RWPE2 (cell line): ENCODE data around the gene HLCS.
A peak's percentile ranks its signal among the peaks of the same experiment; 100 is the strongest.

Source experiments
- ATAC-seq: fragments of 200-7000 bp; cut with Tn5 transposase; 3 replicates; pipeline ENCODE4 v1.9.1; 2021; ENCODE audit warnings: low read depth
- DNase-seq: peaks from one replicate; pipeline ENCODE4 v3.0.0-alpha.2; 2020; ENCODE audit warnings: low spot score
- H3K27ac ChIP-seq: fragments of 450-650 bp; 2 replicates; pipeline ENCODE4 v1.5.1; 2017; ENCODE audit warnings: mild to moderate bottlenecking; ENCODE audit not compliant: poor library complexity, severe bottlenecking
- H3K27me3 ChIP-seq: fragments of 250-450 bp; sonication (Bioruptor Pico); 2 replicates; pipeline ENCODE4 v1.5.1; 2021; ENCODE audit warnings: mild to moderate bottlenecking, moderate library complexity; ENCODE audit not compliant: insufficient read depth, poor library complexity, severe bottlenecking
- H3K36me3 ChIP-seq: fragments of 250-450 bp; sonication (Bioruptor Pico); 2 replicates; pipeline ENCODE4 v1.5.1; 2020; ENCODE audit warnings: low read depth, mild to moderate bottlenecking, moderate library complexity
- H3K4me1 ChIP-seq: fragments of 250-450 bp; sonication (Bioruptor Pico); 2 replicates; pipeline ENCODE4 v1.5.1; 2021; ENCODE audit warnings: mild to moderate bottlenecking, moderate library complexity; ENCODE audit not compliant: insufficient read depth, poor library complexity, severe bottlenecking
- H3K4me3 ChIP-seq: fragments of 250-450 bp; sonication (Bioruptor Pico); 2 replicates; pipeline ENCODE4 v1.5.1; 2021; ENCODE audit warnings: mild to moderate bottlenecking, moderate library complexity; ENCODE audit not compliant: severe bottlenecking
- H3K9me3 ChIP-seq: fragments of 250-450 bp; sonication (Bioruptor Pico); 2 replicates; pipeline ENCODE4 v1.5.1; 2021; ENCODE audit warnings: mild to moderate bottlenecking, moderate library complexity; ENCODE audit not compliant: severe bottlenecking
- TF ChIP-seq, protein P1 (sequence below): fragments of 450-650 bp; IDR thresholded peaks from one replicate; pipeline ENCODE4 v1.5.1; 2017; ENCODE audit warnings: mild to moderate bottlenecking, moderate library complexity; ENCODE audit not compliant: poor library complexity, severe bottlenecking

Gene HLCS

GRCh38 chr21:36928960-36929359, 37.5 kb downstream of the HLCS start:
- H3K4me1 ChIP-seq: peaks cover 10% of the 10 kb centered on the region
- H3K27ac ChIP-seq: peak overlapping the region; percentile 49
- H3K4me3 ChIP-seq: no peak overlapping the region
- H3K36me3 ChIP-seq: peaks cover 14% of the 10 kb centered on the region
- H3K27me3 ChIP-seq: no peaks in the 10 kb centered on the region
- TF ChIP-seq, protein P1, sequence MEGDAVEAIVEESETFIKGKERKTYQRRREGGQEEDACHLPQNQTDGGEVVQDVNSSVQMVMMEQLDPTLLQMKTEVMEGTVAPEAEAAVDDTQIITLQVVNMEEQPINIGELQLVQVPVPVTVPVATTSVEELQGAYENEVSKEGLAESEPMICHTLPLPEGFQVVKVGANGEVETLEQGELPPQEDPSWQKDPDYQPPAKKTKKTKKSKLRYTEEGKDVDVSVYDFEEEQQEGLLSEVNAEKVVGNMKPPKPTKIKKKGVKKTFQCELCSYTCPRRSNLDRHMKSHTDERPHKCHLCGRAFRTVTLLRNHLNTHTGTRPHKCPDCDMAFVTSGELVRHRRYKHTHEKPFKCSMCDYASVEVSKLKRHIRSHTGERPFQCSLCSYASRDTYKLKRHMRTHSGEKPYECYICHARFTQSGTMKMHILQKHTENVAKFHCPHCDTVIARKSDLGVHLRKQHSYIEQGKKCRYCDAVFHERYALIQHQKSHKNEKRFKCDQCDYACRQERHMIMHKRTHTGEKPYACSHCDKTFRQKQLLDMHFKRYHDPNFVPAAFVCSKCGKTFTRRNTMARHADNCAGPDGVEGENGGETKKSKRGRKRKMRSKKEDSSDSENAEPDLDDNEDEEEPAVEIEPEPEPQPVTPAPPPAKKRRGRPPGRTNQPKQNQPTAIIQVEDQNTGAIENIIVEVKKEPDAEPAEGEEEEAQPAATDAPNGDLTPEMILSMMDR: no peak
- no peaks in the 10 kb centered on the region for H3K9me3 ChIP-seq
- DNase-seq (no peak), ATAC-seq (no peak; the same call in 2 of the 3 replicates)

DNA sequence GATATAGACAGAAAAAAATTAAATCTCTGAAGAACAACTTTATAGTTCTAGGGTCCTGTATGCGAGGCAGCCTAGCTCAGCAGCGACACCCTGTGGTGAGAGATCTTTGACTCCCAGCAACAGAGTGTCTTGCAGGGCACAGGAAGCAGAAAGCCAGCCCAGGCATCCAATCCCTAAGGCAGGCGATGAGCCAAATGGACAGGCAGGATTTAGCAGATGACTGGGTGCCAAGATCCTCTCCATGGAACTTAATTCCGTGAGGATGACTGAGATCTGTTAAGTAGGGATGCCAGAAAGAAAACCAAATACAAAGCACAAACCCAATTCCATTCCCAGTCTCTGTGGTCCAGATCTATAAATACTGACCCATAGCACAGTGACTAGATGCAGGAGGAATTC, 38.8 kb downstream of the HLCS start:
- TF ChIP-seq, protein P1: peak; percentile 97
- Histone ChIP-seq H3K27ac (peak overlapping the region; percentile 49), H3K27me3 (no peaks in the 10 kb centered on the region), H3K36me3 (peaks cover 14% of the 10 kb centered on the region), H3K4me1 (peaks cover 10% of the 10 kb centered on the region), H3K4me3 (no peak overlapping the region), H3K9me3 (no peaks in the 10 kb centered on the region)
- ATAC-seq (peak; percentile 92), DNase-seq (peak; percentile 82)

GRCh38 chr21:36926989-36927718, 39.3 kb downstream of the HLCS start:
- peaks cover 14% of the 10 kb centered on the region for H3K36me3 ChIP-seq
- H3K4me3 ChIP-seq: no peak overlapping the region
- no peaks in the 10 kb centered on the region for H3K9me3 ChIP-seq
- DNase-seq (no peak), ATAC-seq (no peak)
- no peaks in the 10 kb centered on the region for H3K27me3 ChIP-seq
- TF ChIP-seq, protein P1: no peak
- no peak overlapping the region for H3K27ac ChIP-seq
- peaks cover 10% of the 10 kb centered on the region for H3K4me1 ChIP-seq

DNA sequence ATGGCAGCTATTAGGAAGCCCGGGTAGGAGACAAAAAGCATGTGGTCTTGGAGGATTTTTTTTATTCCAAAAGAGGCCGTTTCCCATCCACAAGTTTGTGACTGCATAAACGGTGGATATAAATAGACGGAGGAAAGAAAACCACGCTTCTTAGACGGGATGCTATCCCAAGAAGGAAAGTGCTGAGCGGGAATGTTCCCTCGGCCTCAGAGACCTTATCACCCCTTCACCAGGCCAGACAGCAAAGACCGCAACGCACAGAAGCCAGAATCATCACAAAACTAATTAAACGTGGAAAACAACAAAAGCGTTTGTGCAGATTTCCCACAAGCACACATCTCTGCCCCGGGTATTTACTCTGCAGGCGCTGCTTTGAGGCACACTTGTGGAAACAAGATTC, 43.2 kb downstream of the HLCS start:
- peaks cover 8% of the 10 kb centered on the region for H3K36me3 ChIP-seq
- H3K4me3 ChIP-seq: no peak overlapping the region
- no peaks in the 10 kb centered on the region for H3K4me1 ChIP-seq
- H3K27me3 ChIP-seq: no peaks in the 10 kb centered on the region
- ATAC-seq (no peak), DNase-seq (no peak)
- H3K27ac ChIP-seq: no peak overlapping the region
- TF ChIP-seq, protein P1: no peak
- no peaks in the 10 kb centered on the region for H3K9me3 ChIP-seq

DNA sequence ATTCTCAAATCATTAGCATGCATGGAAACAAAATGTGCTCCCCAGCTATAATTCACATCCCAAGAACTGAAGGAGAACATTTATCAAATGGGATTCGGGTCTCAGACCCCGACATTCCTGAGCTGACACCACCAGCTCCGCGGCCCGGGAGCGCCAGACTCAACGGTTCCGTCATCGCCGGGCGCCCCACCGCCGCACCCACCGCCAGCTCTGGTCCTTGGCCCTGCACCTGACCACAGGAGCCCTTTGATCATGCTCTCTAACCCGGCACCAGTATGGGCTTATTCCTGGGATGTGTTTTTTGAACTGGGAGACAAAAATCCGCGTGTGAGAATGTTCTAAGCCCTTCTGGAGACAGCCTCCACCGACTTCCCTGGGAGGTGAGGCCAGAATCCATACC, 43.6 kb downstream of the HLCS start:
- H3K4me1 ChIP-seq: no peaks in the 10 kb centered on the region
- H3K27me3 ChIP-seq: no peaks in the 10 kb centered on the region
- DNase-seq (no peak), ATAC-seq (no peak)
- no peak overlapping the region for H3K27ac ChIP-seq
- no peak overlapping the region for H3K4me3 ChIP-seq
- TF ChIP-seq, protein P1: no peak
- H3K9me3 ChIP-seq: no peaks in the 10 kb centered on the region
- peaks cover 6% of the 10 kb centered on the region for H3K36me3 ChIP-seq
